ENCODE data around the gene DOP1B.

Gene DOP1B

DNA sequence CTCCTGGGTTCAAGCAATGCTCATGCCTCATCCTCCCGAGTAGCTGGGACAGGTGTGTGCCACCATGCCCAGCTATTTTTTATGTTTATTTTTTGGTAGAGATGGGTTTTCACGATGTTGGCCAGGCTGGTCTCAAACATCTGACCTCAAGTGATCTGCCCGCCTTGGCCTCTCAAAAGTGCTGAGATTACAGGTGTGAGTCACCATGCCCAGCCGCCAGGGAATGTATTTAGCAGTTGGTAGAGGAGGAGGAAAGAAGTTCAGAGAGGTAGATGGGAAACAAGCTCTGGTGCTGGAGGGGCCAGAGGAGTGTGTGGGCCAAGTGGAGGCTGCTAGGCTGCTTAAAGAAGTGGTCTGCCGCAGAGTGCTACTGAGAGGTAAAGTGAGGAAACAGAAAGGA, 6.0 kb downstream of the DOP1B start:
- Histone ChIP-seq H3K27ac (no peak overlapping the region), H3K36me3 (ENCODE audit: insufficient read depth, low read length) (no peaks in the 10 kb centered on the region), H3K9ac (ENCODE audit: insufficient read length) (no peak overlapping the region), H3K9me3 (ENCODE audit: low read depth, low read length) (no peaks in the 10 kb centered on the region), H3K4me3 (no peak overlapping the region)
- TF ChIP-seq POLR2AphosphoS5 (IDR thresholded peaks at IDR 0.05; ENCODE audit: borderline replicate concordance, low read depth, low read length) (no peak), FOXP2 (optimal IDR thresholded peaks at IDR 0.05; ENCODE audit: control extremely low read depth, extremely low read length, insufficient read depth) (no peak), EZH2 (IDR thresholded peaks at IDR 0.05) (no peak)
- DNase-seq (ENCODE audit: low read depth, low spot score), result no peak

DNA sequence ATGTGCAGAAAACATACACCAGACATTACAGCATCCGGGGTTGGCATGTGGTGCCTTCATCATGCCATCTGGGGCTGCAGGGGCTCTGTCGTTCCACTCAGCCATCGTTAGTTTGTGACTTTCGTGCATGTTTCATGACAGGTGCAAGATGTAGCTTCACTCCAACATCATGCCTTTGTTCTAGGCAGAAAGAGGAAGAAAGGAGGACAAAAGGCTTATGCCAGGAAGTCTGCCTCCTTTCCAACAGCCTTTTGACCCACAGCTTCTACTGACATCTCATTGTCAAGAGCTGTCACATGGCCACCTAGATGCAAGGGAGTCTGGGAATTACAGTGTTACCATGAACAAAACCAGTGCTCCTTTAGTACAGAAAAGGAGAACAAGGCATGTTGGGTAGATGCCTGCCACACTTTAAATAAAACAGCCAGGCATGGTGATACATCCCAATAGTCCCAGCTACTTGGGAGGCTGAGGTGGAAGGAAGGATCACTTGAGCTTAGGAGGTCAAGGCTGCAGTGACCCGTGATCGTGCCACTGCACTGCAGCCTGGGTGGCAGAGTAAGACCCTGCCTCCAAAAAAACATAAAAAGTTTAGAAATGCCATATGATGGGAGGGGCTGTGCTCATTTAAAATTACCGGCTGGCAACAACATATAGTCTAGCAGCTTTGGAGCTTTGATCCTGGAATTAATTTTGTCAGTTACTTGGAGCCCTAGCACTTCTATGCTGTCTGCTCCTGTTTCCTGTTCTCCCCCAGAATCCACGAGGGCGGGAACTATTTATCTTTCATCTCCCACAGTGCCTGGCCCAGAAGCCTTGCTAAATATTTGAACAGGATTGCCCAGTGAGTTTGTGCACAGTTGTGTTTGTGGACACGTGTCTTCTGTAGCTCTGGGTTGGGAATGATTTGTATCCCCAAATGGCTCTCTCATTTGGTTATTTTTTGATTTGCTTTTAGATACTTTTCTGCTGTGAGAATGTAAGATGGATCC, 7.4 kb downstream of the DOP1B start:
- H3K9me3 ChIP-seq (ENCODE audit: low read depth, low read length), result no peaks in the 10 kb centered on the region
- no peak overlapping the region for H3K9ac ChIP-seq (ENCODE audit: insufficient read length)
- H3K4me3 ChIP-seq, result peak overlapping the region; percentile 37; the same call in 1 of the 2 replicates
- DNase-seq (ENCODE audit: low read depth, low spot score), result no peak
- no peak for TF ChIP-seq POLR2AphosphoS5 (IDR thresholded peaks at IDR 0.05; ENCODE audit: borderline replicate concordance, low read depth, low read length)
- TF ChIP-seq EZH2 (IDR thresholded peaks at IDR 0.05), result no peak
- TF ChIP-seq FOXP2 (optimal IDR thresholded peaks at IDR 0.05; ENCODE audit: control extremely low read depth, extremely low read length, insufficient read depth), result no peak
- no peaks in the 10 kb centered on the region for H3K36me3 ChIP-seq (ENCODE audit: insufficient read depth, low read length)
- peak overlapping the region; percentile 75; the same call in 1 of the 2 replicates for H3K27ac ChIP-seq

DNA sequence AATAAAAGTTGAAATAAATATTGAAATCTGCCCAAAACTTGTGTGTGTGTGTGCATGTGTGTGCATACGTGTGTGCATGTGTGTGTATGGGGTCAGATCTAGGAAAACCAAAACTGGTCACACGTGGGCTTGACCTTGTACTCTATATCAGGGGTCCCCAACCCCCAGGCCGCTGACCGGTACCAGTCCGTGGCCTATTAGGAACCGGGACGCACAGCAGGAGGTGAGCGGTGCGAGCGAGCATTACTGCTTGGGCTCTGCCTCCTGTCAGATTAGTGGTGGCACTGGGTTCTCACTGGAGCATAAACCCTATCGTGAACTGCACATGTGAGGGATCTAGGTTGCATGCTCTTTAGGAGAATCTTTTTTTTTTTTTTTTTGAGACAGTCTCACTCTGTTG, 8.7 kb downstream of the DOP1B start:
- no peak for DNase-seq (ENCODE audit: low read depth, low spot score)
- no peak for TF ChIP-seq FOXP2 (optimal IDR thresholded peaks at IDR 0.05; ENCODE audit: control extremely low read depth, extremely low read length, insufficient read depth)
- no peak for TF ChIP-seq EZH2 (IDR thresholded peaks at IDR 0.05)
- TF ChIP-seq POLR2AphosphoS5 (IDR thresholded peaks at IDR 0.05; ENCODE audit: borderline replicate concordance, low read depth, low read length), result no peak
- no peak overlapping the region for H3K27ac ChIP-seq
- no peak overlapping the region for H3K9ac ChIP-seq (ENCODE audit: insufficient read length)
- H3K4me3 ChIP-seq, result no peak overlapping the region
- H3K36me3 ChIP-seq (ENCODE audit: insufficient read depth, low read length), result no peaks in the 10 kb centered on the region
- no peaks in the 10 kb centered on the region for H3K9me3 ChIP-seq (ENCODE audit: low read depth, low read length)

GRCh38 chr21:36166705-36167104, 10.1 kb downstream of the DOP1B start:
- Histone ChIP-seq H3K4me3 (no peak overlapping the region), H3K27ac (no peak overlapping the region), H3K36me3 (ENCODE audit: insufficient read depth, low read length) (no peaks in the 10 kb centered on the region), H3K9me3 (ENCODE audit: low read depth, low read length) (no peaks in the 10 kb centered on the region), H3K9ac (ENCODE audit: insufficient read length) (no peak overlapping the region)
- no peak for DNase-seq (ENCODE audit: low read depth, low spot score)
- TF ChIP-seq EZH2 (IDR thresholded peaks at IDR 0.05) (no peak), POLR2AphosphoS5 (IDR thresholded peaks at IDR 0.05; ENCODE audit: borderline replicate concordance, low read depth, low read length) (no peak), FOXP2 (optimal IDR thresholded peaks at IDR 0.05; ENCODE audit: control extremely low read depth, extremely low read length, insufficient read depth) (no peak)

- no peak for DNase-seq (ENCODE audit: low read depth, low spot score)
- Histone ChIP-seq H3K9ac (ENCODE audit: insufficient read length) (no peak overlapping the region), H3K36me3 (ENCODE audit: insufficient read depth, low read length) (no peaks in the 10 kb centered on the region), H3K27ac (no peak overlapping the region), H3K9me3 (ENCODE audit: low read depth, low read length) (no peaks in the 10 kb centered on the region), H3K4me3 (no peak overlapping the region)
- no peak for TF ChIP-seq EZH2 (IDR thresholded peaks at IDR 0.05)
- TF ChIP-seq FOXP2 (optimal IDR thresholded peaks at IDR 0.05; ENCODE audit: control extremely low read depth, extremely low read length, insufficient read depth), result no peak
- no peak for TF ChIP-seq POLR2AphosphoS5 (IDR thresholded peaks at IDR 0.05; ENCODE audit: borderline replicate concordance, low read depth, low read length)
Measured at GRCh38 chr21:36167541-36167940, 10.9 kb downstream of the DOP1B start.

DNA sequence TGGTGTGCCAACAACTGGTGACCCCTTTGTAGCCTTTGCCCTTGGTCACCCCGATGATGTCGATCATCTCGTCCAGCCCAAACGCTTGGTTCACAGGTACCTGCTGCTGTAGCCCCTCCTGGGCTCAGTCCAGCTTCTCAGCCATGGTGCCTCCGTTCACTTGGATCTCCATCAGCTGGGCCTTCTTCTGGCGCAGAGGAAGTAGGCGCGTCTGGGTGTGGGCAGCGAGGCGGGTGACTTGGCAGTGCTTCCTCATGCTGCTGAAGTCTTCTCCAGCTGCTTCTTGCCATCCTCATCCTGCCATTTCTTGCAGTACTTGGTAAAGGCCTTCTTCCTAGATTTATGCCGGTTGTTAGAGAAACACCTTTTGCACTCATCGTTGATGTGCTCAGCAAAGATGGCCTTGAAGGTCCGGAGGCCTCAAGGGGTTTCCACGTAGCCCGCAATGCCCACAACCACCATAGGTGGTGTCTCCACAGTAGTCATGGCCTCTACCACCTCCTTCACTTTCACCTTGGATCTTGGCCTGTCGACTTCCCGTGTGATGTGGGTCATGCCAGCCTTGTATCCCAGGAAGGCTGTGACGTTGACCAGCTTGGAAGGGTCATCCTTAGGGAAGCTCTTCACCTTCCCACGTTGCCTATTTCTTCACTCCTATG, 13.0 kb downstream of the DOP1B start:
- TF ChIP-seq FOXP2 (optimal IDR thresholded peaks at IDR 0.05; ENCODE audit: control extremely low read depth, extremely low read length, insufficient read depth) (no peak), POLR2AphosphoS5 (IDR thresholded peaks at IDR 0.05; ENCODE audit: borderline replicate concordance, low read depth, low read length) (no peak), EZH2 (IDR thresholded peaks at IDR 0.05) (no peak)

DNA sequence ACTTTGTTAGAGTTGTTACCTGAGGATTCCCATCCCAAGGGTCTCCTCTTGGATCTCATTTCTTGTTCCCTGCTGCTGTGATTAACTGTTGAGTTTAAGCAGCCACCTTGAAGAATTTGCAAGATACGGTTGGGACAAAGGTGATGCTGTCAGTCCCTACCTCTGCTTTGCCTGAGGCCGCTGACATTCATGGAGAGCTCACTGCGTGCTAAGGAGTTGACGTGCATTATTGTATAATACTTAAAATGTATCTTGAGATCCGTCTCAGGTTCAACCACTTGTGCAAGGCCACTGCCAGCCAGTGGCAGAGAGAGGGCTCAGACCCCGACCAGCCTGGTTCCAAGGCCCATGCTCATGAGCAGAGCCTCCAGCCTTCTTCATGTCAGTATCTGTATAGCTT, 14.2 kb downstream of the DOP1B start:
- Histone ChIP-seq H3K27ac (no peak overlapping the region), H3K36me3 (ENCODE audit: insufficient read depth, low read length) (no peaks in the 10 kb centered on the region), H3K4me3 (no peak overlapping the region), H3K9me3 (ENCODE audit: low read depth, low read length) (no peaks in the 10 kb centered on the region), H3K9ac (ENCODE audit: insufficient read length) (no peak overlapping the region)
- TF ChIP-seq EZH2 (IDR thresholded peaks at IDR 0.05) (no peak), FOXP2 (optimal IDR thresholded peaks at IDR 0.05; ENCODE audit: control extremely low read depth, extremely low read length, insufficient read depth) (no peak), POLR2AphosphoS5 (IDR thresholded peaks at IDR 0.05; ENCODE audit: borderline replicate concordance, low read depth, low read length) (no peak)
- no peak for DNase-seq (ENCODE audit: low read depth, low spot score)

More for the DNA sequence above, 13.0 kb downstream of the DOP1B start:
- H3K36me3 ChIP-seq (ENCODE audit: insufficient read depth, low read length), result no peaks in the 10 kb centered on the region
- no peaks in the 10 kb centered on the region for H3K9me3 ChIP-seq (ENCODE audit: low read depth, low read length)
- no peak overlapping the region for H3K9ac ChIP-seq (ENCODE audit: insufficient read length)
- H3K27ac ChIP-seq, result no peak overlapping the region
- no peak for DNase-seq (ENCODE audit: low read depth, low spot score)
- H3K4me3 ChIP-seq, result no peak overlapping the region

DNA sequence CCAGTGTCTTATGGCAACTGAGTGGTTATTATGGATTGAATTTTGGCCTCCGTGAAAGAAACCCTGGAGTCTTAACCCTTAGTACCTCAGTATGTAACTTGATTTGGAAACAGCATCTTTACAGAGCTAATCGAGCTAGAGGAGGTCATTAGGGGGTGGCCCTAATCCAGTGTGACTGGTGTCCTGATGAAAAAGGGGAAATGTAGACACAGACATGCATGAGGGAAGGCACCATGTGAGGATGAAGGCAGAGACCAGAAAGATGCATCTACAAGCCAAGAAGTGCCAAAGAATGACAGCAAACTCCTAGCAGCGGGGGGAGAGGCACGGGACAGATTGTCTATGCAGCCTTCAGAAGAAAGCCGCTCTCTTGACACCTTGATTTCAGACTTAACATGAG, 14.7 kb downstream of the DOP1B start:
- no peak overlapping the region for H3K4me3 ChIP-seq
- no peaks in the 10 kb centered on the region for H3K9me3 ChIP-seq (ENCODE audit: low read depth, low read length)
- no peak overlapping the region for H3K27ac ChIP-seq
- TF ChIP-seq EZH2 (IDR thresholded peaks at IDR 0.05), result no peak
- TF ChIP-seq FOXP2 (optimal IDR thresholded peaks at IDR 0.05; ENCODE audit: control extremely low read depth, extremely low read length, insufficient read depth), result no peak
- no peak for TF ChIP-seq POLR2AphosphoS5 (IDR thresholded peaks at IDR 0.05; ENCODE audit: borderline replicate concordance, low read depth, low read length)
- no peaks in the 10 kb centered on the region for H3K36me3 ChIP-seq (ENCODE audit: insufficient read depth, low read length)
- DNase-seq (ENCODE audit: low read depth, low spot score), result no peak
- no peak overlapping the region for H3K9ac ChIP-seq (ENCODE audit: insufficient read length)
